ENCODE measurements around the gene CBFA2T3. TPM values are rescaled to one million over a fixed set of nuclear protein-coding genes. Genes with fewer than 3 reads are reported as not detected.
A peak's percentile ranks its signal among the peaks of the same experiment; 100 is the strongest.

The CBFA2T3 gene
- polyA plus RNA-seq, 3 donors from 2014 or later, result 0.49 to 0.76 TPM; not detected in 1

GRCh38 chr16:88973007-88973410 is 4.0 kb downstream of the CBFA2T3 start:
- H3K36me3 Mint-ChIP-seq, result no peaks in the 10 kb centered on the region
- H3K27ac Mint-ChIP-seq, result no peak overlapping the region
- H3K4me1 Mint-ChIP-seq, result peaks cover 0 to under 1% of the 10 kb centered on the region in 2 donors
- no peak for DNase-seq
- no peak overlapping the region for H3K4me3 Mint-ChIP-seq
- no peaks in the 10 kb centered on the region for H3K9me3 Mint-ChIP-seq
- peaks cover 0 to 5% (median 2%) of the 10 kb centered on the region in 3 donors for H3K27me3 Mint-ChIP-seq (ENCODE audit: low read depth in 3 of 3)

GRCh38 chr16:88972349-88972748 is 4.7 kb downstream of the CBFA2T3 start:
- no peak overlapping the region for H3K4me3 Mint-ChIP-seq
- peaks cover 3 to 5% of the 10 kb centered on the region in 2 donors for H3K4me1 Mint-ChIP-seq
- peaks cover 0 to 5% (median 2%) of the 10 kb centered on the region in 3 donors for H3K27me3 Mint-ChIP-seq (ENCODE audit: low read depth in 3 of 3)

GRCh38 chr16:88971371-88972097 is 5.5 kb downstream of the CBFA2T3 start:
- Mint-ChIP-seq H3K27ac (no peak overlapping the region), H3K4me1 (peaks cover 3 to 5% of the 10 kb centered on the region in 2 donors), H3K36me3 (no peaks in the 10 kb centered on the region), H3K9me3 (no peaks in the 10 kb centered on the region), H3K27me3 (ENCODE audit: low read depth in 3 of 3) (peaks cover 0 to 5% (median 2%) of the 10 kb centered on the region in 3 donors), H3K4me3 (no peak overlapping the region)
- no peak for DNase-seq

More at GRCh38 chr16:88972349-88972748, 4.7 kb downstream of the CBFA2T3 start:
- Mint-ChIP-seq H3K9me3 (no peaks in the 10 kb centered on the region), H3K36me3 (no peaks in the 10 kb centered on the region), H3K27ac (no peak overlapping the region)
- DNase-seq, result no peak

- Mint-ChIP-seq H3K27ac (no peak overlapping the region), H3K27me3 (ENCODE audit: low read depth in 3 of 3) (peaks cover 2 to 5% (median 2%) of the 10 kb centered on the region in 3 donors), H3K9me3 (no peaks in the 10 kb centered on the region), H3K36me3 (no peaks in the 10 kb centered on the region), H3K4me3 (no peak overlapping the region), H3K4me1 (peaks cover 3 to 5% of the 10 kb centered on the region in 2 donors)
- no peak for DNase-seq
These were observed 6.4 kb downstream of the CBFA2T3 start for GRCh38 chr16:88970539-88971065.

DNA sequence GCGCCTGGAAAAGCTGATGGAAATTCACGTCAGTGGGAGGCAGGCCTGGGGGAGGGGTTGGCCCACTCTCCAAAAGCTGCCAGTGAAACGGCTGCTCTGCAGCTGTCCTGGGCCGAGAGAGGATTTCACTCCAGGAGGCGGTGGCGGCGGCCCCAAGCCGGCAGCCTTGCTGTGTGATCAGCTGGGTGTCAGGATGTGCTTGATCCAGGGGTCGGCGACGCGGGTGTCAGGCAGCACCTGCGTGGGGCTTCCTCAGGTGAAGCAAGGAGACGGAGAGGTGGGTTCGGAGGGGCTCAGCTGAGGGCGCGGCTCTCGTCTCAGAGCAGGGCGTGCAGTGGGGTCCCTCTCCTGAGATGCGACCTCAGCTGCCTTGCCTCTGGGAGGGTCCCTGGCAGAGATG is 7.0 kb downstream of the CBFA2T3 start:
- Mint-ChIP-seq H3K27ac (no peak overlapping the region), H3K36me3 (no peaks in the 10 kb centered on the region), H3K27me3 (ENCODE audit: low read depth in 3 of 3) (peaks cover 1 to 2% (median 2%) of the 10 kb centered on the region in 3 donors), H3K4me1 (peaks cover 3 to 5% of the 10 kb centered on the region in 2 donors), H3K4me3 (no peak overlapping the region), H3K9me3 (no peaks in the 10 kb centered on the region)
- no peak for DNase-seq

- no peak for DNase-seq
- Mint-ChIP-seq H3K27me3 (ENCODE audit: low read depth in 3 of 3) (peaks cover 0 to 3% (median 2%) of the 10 kb centered on the region in 3 donors), H3K9me3 (no peaks in the 10 kb centered on the region), H3K4me3 (no peak overlapping the region), H3K4me1 (peaks cover 3 to 5% of the 10 kb centered on the region in 2 donors), H3K27ac (no peak overlapping the region), H3K36me3 (no peaks in the 10 kb centered on the region)
These were observed 7.6 kb downstream of the CBFA2T3 start for GRCh38 chr16:88969361-88969831.

- Mint-ChIP-seq H3K9me3 (no peaks in the 10 kb centered on the region), H3K36me3 (no peaks in the 10 kb centered on the region), H3K27ac (no peak overlapping the region), H3K4me1 (peaks cover 3 to 5% of the 10 kb centered on the region in 2 donors), H3K27me3 (ENCODE audit: low read depth in 3 of 3) (peaks cover 0 to 3% (median 0%) of the 10 kb centered on the region in 3 donors), H3K4me3 (no peak overlapping the region)
- no peak for DNase-seq
These were observed 8.3 kb downstream of the CBFA2T3 start for GRCh38 chr16:88968589-88969280.

GRCh38 chr16:88967830-88968588 is 9.0 kb downstream of the CBFA2T3 start:
- Mint-ChIP-seq H3K27ac (no peak overlapping the region), H3K27me3 (ENCODE audit: low read depth in 3 of 3) (peaks cover 0 to 3% (median 0%) of the 10 kb centered on the region in 3 donors), H3K36me3 (no peaks in the 10 kb centered on the region), H3K4me1 (peaks cover 3 to 5% of the 10 kb centered on the region in 2 donors), H3K4me3 (peak overlapping the region in 3 of 5 donors; percentile 41 to 57 (median 49)), H3K9me3 (no peaks in the 10 kb centered on the region)
- peak in 2 of 3 donors; percentile 16 to 34 for DNase-seq

GRCh38 chr16:88966986-88967829 is 9.8 kb downstream of the CBFA2T3 start:
- H3K27me3 Mint-ChIP-seq (ENCODE audit: low read depth in 3 of 3), result peaks cover 0 to 3% (median 0%) of the 10 kb centered on the region in 3 donors
- H3K4me1 Mint-ChIP-seq, result peaks cover 3 to 5% of the 10 kb centered on the region in 2 donors

DNA sequence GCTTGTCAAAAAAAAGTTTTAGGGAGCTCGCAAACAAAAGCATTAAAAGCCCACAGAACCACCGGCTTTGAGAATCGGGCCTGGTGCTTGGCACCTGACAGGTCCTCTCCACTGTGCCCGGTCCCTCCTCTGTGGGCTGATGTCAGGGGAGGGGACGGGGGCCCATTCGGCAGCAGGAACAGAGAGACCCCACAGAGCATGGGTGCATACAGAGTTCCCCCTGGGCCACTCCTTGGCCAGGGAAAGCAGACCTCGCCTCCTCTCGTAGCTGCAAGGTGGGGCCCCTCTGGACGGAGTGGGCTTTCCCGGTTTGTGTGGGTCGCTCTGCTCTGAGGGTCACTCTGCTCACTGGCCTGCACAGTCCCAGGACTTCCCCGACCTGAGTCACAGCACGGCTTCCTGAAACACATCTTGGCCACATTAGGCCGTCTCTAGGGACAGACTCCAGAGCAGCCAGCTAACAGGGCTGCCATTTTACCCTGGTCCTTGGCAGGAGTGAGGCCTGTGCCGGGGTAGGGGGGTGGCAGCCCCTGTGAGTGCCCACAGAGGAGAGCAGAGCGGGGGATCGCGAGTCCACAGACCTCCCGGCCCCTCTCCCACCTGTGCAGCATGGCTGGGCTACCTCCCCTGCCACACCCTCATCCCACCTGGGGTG is 11.1 kb downstream of the CBFA2T3 start:
- H3K36me3 Mint-ChIP-seq, result no peaks in the 10 kb centered on the region
- H3K4me3 Mint-ChIP-seq, result no peak overlapping the region
- H3K4me1 Mint-ChIP-seq, result peaks cover 3 to 5% of the 10 kb centered on the region in 2 donors
- H3K27ac Mint-ChIP-seq, result no peak overlapping the region
- no peaks in the 10 kb centered on the region for H3K9me3 Mint-ChIP-seq
- no peak for DNase-seq
- peaks cover 0 to 4% (median 3%) of the 10 kb centered on the region in 3 donors for H3K27me3 Mint-ChIP-seq (ENCODE audit: low read depth in 3 of 3)

More at GRCh38 chr16:88966986-88967829, 9.8 kb downstream of the CBFA2T3 start:
- Mint-ChIP-seq H3K9me3 (no peaks in the 10 kb centered on the region), H3K36me3 (no peaks in the 10 kb centered on the region), H3K4me3 (peak overlapping the region in 2 of 5 donors; percentile 26 to 49), H3K27ac (no peak overlapping the region)
- no peak for DNase-seq

- H3K9me3 Mint-ChIP-seq, result no peaks in the 10 kb centered on the region
- peaks cover 0 to 4% (median 4%) of the 10 kb centered on the region in 3 donors for H3K27me3 Mint-ChIP-seq (ENCODE audit: low read depth in 3 of 3)
- no peaks in the 10 kb centered on the region for H3K36me3 Mint-ChIP-seq
- H3K27ac Mint-ChIP-seq, result no peak overlapping the region
- H3K4me1 Mint-ChIP-seq, result peaks cover 3 to 5% of the 10 kb centered on the region in 2 donors
- no peak overlapping the region for H3K4me3 Mint-ChIP-seq
- no peak for DNase-seq
These were observed 11.6 kb downstream of the CBFA2T3 start for GRCh38 chr16:88965411-88965810.

DNA sequence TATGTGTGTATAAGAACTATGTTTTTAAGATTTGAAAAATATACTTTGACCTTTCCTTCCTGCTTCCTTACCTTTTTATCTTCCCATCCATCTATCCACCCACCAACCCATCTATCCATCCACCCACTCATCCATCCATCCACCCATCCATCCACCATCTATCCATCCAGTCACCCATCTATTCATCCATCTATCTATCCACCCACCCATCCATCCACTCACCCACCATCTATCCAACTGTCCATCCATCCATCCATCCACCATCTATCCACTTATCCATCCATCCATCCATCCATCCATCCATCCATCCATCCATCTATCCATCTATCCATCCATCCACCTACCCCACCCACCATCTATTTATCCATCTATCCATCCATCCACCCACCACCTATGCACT is 12.4 kb downstream of the CBFA2T3 start:
- H3K4me1 Mint-ChIP-seq, result peaks cover 3 to 5% of the 10 kb centered on the region in 2 donors
- H3K27me3 Mint-ChIP-seq (ENCODE audit: low read depth in 3 of 3), result peaks cover 0 to 6% (median 4%) of the 10 kb centered on the region in 3 donors
- no peak overlapping the region for H3K4me3 Mint-ChIP-seq

More for the DNA sequence above, 12.4 kb downstream of the CBFA2T3 start:
- DNase-seq, result no peak
- no peak overlapping the region for H3K27ac Mint-ChIP-seq
- no peaks in the 10 kb centered on the region for H3K36me3 Mint-ChIP-seq
- H3K9me3 Mint-ChIP-seq, result no peaks in the 10 kb centered on the region

Data from immature natural killer cell (primary cell).